Osteoblast (primary cell): ENCODE results near the gene RRAS2. TPM values are rescaled to one million over a fixed set of nuclear protein-coding genes. Genes with fewer than 3 reads are reported as not detected.

ENCODE experiments used
- DNase-seq: peaks from one replicate; pipeline ENCODE4 v3.0.0; 2011; ENCODE audit warnings: low spot score, mixed read lengths; ENCODE audit not compliant: insufficient read length; ENCODE audit errors: missing footprints
- H2AFZ ChIP-seq: 2 replicates; pipeline ENCODE4 v1.6.0; 2011; ENCODE audit warnings: mild to moderate bottlenecking, low read length
- H3K27ac ChIP-seq: 2 replicates; pipeline ENCODE4 v1.5.1; 2011; ENCODE audit warnings: mild to moderate bottlenecking, low read depth, low read length, moderate library complexity
- H3K27me3 ChIP-seq: 2 replicates; pipeline ENCODE4 v1.6.0; 2012; ENCODE audit warnings: mild to moderate bottlenecking, control low read depth, inconsistent platforms, low read length, moderate library complexity; ENCODE audit not compliant: insufficient read depth
- H3K36me3 ChIP-seq: 2 replicates; pipeline ENCODE4 v1.5.1; 2011; ENCODE audit warnings: mild to moderate bottlenecking, low read length, control low read depth, moderate library complexity; ENCODE audit not compliant: insufficient read depth
- H3K4me1 ChIP-seq: 2 replicates; pipeline ENCODE4 v1.5.1; 2011; ENCODE audit warnings: mild to moderate bottlenecking, low read length, control low read depth, moderate library complexity; ENCODE audit not compliant: insufficient read depth
- H3K4me2 ChIP-seq: 2 replicates; pipeline ENCODE4 v1.6.0; 2011; ENCODE audit warnings: mild to moderate bottlenecking, low read length; ENCODE audit not compliant: insufficient read depth
- H3K4me3 ChIP-seq: fragments of 200-600 bp; sonication (generic); 3 replicates; pipeline ENCODE4 v1.5.1; 2012; ENCODE audit warnings: mild to moderate bottlenecking, low read length, inconsistent platforms; ENCODE audit not compliant: insufficient read depth
- H3K79me2 ChIP-seq: 2 replicates; pipeline ENCODE4 v1.6.0; 2012; ENCODE audit warnings: mild to moderate bottlenecking, low read length, control low read depth, inconsistent platforms; ENCODE audit not compliant: insufficient read depth
- H3K9me3 ChIP-seq: 2 replicates; pipeline ENCODE4 v1.5.1; 2011; ENCODE audit warnings: low read depth, low read length, control low read depth
- H4K20me1 ChIP-seq: 2 replicates; pipeline ENCODE4 v1.6.0; 2012; ENCODE audit warnings: mild to moderate bottlenecking, low read length, control low read depth; ENCODE audit not compliant: insufficient read depth
- CTCF ChIP-seq: IDR thresholded peaks from 2 replicates; pipeline ENCODE4 v1.5.1; 2011; ENCODE audit warnings: mild to moderate bottlenecking, low read depth, low read length, moderate library complexity; ENCODE audit errors: extremely low read depth
- total RNA-seq: library from RNA; depleted of rRNA; stranded (reverse); fragments of >200 nt; gene quantifications from 2 replicates; pipeline ENCODE4 v1.2.3, GENCODE V29; 2012

RRAS2 gene
- total RNA-seq, 1 donor: 101 TPM

GRCh38 chr11:14372011-14372410 is 13.0 kb upstream of the RRAS2 start:
- Histone ChIP-seq H4K20me1 (no peaks in the 10 kb centered on the region), H2AFZ (no peak overlapping the region), H3K9me3 (no peaks in the 10 kb centered on the region), H3K27me3 (no peaks in the 10 kb centered on the region), H3K27ac (no peak overlapping the region), H3K4me1 (peaks cover 24% of the 10 kb centered on the region), H3K4me2 (no peak overlapping the region), H3K4me3 (no peak overlapping the region), H3K36me3 (no peaks in the 10 kb centered on the region), H3K79me2 (no peaks in the 10 kb centered on the region)
- no peak for TF ChIP-seq CTCF
- DNase-seq: no peak

- no peaks in the 10 kb centered on the region for H3K27me3 ChIP-seq
- no peaks in the 10 kb centered on the region for H3K79me2 ChIP-seq
- H3K27ac ChIP-seq: no peak overlapping the region
- H3K4me2 ChIP-seq: no peak overlapping the region
- H3K9me3 ChIP-seq: no peaks in the 10 kb centered on the region
- no peak overlapping the region for H3K4me3 ChIP-seq
- TF ChIP-seq CTCF: no peak
- DNase-seq: no peak
- no peaks in the 10 kb centered on the region for H3K36me3 ChIP-seq
- H4K20me1 ChIP-seq: no peaks in the 10 kb centered on the region
- H2AFZ ChIP-seq: no peak overlapping the region
- peaks cover 20% of the 10 kb centered on the region for H3K4me1 ChIP-seq
These were observed 12.3 kb upstream of the RRAS2 start for GRCh38 chr11:14371249-14371648.

GRCh38 chr11:14370496-14370895 is 11.5 kb upstream of the RRAS2 start:
- no peaks in the 10 kb centered on the region for H3K27me3 ChIP-seq
- H3K27ac ChIP-seq: no peak overlapping the region
- no peaks in the 10 kb centered on the region for H4K20me1 ChIP-seq
- H3K79me2 ChIP-seq: no peaks in the 10 kb centered on the region
- no peaks in the 10 kb centered on the region for H3K9me3 ChIP-seq
- DNase-seq: no peak
- peaks cover 20% of the 10 kb centered on the region for H3K4me1 ChIP-seq
- H2AFZ ChIP-seq: no peak overlapping the region
- H3K4me2 ChIP-seq: no peak overlapping the region
- TF ChIP-seq CTCF: no peak
- H3K36me3 ChIP-seq: no peaks in the 10 kb centered on the region
- no peak overlapping the region for H3K4me3 ChIP-seq

- Histone ChIP-seq H3K9me3 (no peaks in the 10 kb centered on the region), H4K20me1 (no peaks in the 10 kb centered on the region), H3K27ac (no peak overlapping the region), H3K4me1 (peaks cover 13% of the 10 kb centered on the region), H3K4me2 (no peak overlapping the region), H3K36me3 (no peaks in the 10 kb centered on the region), H3K27me3 (no peaks in the 10 kb centered on the region), H3K4me3 (no peak overlapping the region), H2AFZ (peak overlapping the region; percentile 63), H3K79me2 (no peaks in the 10 kb centered on the region)
- peak; percentile 10 for DNase-seq
- no peak for TF ChIP-seq CTCF
These were observed 10.6 kb upstream of the RRAS2 start for GRCh38 chr11:14369598-14369997.
